Measurements from ENCODE around the gene KCNMB2.
"Not testable (repeated sequence)": the region's sequence is repeated elsewhere in the genome, so short reads cannot be mapped to it uniquely, and the experiment has no call there.

KCNMB2 gene

DNA sequence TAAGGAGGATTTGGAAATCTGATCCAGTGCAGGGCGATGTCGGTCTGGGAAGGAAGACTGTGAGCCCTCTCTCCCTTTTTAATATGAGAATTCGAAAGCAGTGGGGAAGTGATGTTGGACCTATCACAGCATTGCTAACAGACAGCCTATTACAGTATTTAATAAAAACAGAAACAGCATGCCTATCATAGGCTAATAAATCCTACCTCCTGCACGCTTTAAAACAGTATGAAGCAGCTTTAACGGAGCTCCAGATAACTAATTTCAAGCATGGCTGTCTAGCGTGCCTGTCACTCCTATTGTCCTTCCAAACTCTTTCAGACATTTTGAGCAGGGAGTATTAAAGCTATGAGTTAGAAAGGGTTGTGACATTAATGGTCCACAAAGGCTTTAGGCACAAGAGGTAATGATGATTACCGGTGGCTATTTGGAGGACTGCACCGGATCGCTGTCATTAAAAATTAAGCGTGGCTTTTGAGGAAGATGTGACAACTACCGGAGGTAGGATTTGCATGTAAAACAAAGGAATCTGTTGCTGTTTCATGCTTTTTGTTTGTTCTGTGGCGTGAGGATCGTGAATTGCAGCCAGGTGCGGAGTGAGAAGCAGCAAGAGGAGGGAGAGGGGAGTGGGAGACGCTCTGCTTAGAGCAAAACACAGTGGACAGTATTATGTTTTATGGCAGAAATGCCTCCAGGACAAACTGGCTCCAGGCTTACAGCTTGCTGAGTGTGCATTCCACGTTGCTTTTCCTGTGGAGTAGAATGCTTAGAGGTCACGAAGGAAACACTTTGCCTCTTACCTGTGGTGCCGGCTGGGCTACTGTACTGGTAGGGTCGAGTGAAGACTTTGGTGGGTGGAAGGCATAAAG lies at the start of gene KCNMB2:
Gene KCNMB2, plus strand, starts transcription at position 226 of the 869 bp plus-strand sequence.
- no peak for DNase-seq (ENCODE audit: extremely low read depth in 1 of 2, low read depth in 1 of 2)

DNA sequence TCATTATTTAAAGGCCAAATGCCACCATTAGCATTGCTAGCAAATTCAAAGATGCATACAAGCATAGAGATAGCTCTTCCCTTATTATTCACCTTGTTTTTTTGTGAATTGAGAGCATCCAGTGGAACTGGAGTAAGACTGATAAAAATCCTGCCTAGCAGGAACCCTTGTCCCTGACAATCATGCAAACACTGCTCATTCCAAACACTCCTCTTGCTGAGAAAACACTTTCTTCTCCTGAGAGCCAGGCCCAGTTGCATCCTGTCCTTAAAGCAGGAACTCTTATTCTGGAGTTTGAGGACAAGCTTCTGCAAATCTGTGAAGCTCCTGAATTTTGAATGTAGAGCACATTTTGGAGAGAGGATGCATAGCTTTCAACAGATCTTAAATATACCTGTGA lies 49.3 kb upstream of the KCNMB2 start:
- no peak for DNase-seq (ENCODE audit: extremely low read depth in 1 of 2, low read depth in 1 of 2)

DNA sequence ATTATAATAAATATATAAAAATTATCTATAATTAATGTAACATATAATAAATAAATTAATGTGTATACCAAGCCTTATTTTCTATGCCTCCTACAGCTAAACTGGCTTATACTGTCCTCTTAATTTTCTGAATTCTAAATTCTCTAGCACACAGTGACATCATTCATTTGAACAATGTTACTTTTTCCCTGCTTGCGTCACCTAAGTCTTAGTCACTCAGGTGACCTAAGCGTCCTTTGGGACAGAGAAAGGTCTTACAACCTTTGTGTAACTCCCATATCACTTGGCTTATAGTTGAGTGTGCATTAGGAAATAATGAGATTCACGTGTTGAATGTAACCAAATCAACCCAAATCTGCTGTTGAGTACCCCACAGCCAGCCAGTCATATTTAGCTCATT lies 48.5 kb upstream of the KCNMB2 start:
- DNase-seq (ENCODE audit: extremely low read depth in 1 of 2, low read depth in 1 of 2): no peak

DNA sequence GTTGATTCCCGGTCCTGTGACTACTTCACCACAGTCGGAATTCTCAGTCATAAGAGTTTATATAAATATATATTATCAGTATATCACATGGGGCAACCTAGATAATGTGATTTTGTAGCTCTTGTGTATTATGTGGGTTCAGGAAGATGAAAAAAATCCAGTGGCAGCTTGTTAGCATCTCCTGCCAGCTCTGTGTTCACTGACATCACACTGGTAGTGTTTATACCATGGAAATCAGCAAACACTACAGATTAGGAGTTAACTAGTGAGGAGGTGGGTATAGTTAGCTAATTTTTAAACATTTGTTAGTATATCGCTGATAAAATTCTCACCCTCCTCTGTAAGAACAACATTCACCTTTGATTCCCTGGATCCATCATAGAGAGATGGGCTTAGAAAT lies 44.5 kb upstream of the KCNMB2 start:
- no peak for DNase-seq (ENCODE audit: extremely low read depth in 1 of 2, low read depth in 1 of 2)

DNA sequence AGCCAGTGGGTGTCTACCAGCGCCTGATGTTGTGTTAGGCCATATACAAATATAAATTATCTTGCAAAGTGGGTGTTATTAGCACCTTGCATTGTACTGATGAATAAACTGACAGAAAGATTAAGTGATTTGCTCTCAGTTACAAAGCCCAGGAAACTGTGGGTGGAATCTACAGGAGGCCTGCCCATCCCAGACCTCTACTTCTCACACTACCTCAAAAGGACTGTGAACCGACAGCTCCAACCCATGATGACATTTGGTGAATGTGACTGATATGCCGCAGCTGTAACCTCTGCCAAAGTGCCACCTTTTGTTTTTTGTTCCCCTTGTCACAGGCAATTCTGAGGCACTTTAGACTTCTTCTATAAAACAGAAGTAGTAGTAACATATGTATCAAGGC lies 43.7 kb upstream of the KCNMB2 start:
- no peak for DNase-seq (ENCODE audit: extremely low read depth in 1 of 2, low read depth in 1 of 2)

DNA sequence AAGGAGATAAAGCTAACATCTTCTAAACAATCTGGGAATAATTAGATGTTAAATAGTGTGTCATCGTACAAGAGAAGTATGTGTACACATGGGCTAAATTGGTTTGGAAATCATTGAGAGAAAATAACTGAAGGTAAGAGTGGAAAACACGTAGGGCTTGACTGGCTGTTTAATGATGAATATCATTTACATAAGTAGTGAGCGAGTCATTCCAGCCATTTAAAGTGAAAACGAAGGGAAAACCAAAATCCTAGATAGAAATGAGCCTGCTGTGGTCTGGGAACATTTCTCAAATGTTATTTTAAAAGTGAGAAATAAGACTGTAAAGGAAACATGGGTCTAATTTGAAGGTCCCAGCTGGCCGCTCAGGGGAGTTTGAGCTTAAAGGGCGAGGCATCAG lies 41.9 kb upstream of the KCNMB2 start:
- no peak for DNase-seq (ENCODE audit: extremely low read depth in 1 of 2, low read depth in 1 of 2)

DNA sequence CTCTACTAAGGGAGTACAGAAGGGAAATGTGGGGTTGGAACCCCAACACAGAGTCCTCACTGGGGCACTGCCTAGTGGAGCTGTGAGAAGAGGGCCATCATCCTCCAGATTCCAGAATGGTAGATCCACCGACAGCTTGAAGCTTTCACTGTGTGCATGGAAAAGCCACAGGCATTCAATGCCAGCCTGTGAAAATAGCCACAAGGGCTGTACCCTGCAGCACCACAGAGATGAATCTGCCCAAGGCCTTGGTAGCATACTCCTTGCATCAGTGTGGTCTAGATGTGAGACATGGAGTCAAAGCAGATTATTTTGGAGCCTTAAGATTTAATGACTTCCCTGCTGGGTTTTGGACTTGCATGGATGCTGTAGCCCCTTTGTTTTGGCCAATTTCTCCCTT lies 39.3 kb upstream of the KCNMB2 start:
- DNase-seq (ENCODE audit: extremely low read depth in 1 of 2, low read depth in 1 of 2): no peak

DNA sequence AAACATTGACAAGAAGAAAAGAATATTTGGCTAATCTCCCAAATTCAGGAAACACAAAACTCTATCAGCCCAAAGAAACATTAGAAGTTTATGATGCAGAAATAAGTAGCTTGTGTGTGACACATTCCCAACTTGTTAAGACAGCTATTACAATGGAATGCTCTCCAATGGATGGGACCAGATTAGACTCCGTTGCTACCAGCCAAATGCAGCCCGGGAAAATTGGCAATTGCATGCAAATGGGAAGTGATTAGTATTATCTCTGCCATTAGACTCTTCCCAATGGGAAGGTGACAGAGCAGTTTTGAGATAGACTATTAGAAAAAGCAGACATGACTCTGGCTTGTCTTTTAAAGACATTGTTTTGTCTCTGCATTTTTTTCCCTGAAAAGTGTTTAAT lies 37.4 kb upstream of the KCNMB2 start:
- DNase-seq (ENCODE audit: extremely low read depth in 1 of 2, low read depth in 1 of 2): no peak

DNA sequence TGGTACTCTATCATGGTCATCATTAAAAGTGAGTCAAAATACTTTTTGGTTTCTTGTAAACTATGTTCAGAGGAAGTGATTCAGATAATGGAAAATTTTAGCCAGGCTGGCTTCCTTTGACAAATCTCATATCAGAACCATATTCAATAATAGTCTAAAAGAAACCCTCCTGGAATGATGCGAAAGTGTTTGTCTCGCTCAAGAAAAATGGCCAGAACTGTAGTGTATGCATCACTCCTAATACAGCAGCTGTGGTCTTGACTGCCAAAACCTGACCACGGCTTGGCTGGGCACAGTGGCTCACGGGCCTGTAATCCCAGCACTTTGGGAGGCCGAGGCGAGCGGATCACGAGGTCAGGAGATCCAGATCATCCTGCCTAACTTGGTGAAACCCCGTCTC lies 35.6 kb upstream of the KCNMB2 start:
- no peak for DNase-seq (ENCODE audit: extremely low read depth in 1 of 2, low read depth in 1 of 2)

DNA sequence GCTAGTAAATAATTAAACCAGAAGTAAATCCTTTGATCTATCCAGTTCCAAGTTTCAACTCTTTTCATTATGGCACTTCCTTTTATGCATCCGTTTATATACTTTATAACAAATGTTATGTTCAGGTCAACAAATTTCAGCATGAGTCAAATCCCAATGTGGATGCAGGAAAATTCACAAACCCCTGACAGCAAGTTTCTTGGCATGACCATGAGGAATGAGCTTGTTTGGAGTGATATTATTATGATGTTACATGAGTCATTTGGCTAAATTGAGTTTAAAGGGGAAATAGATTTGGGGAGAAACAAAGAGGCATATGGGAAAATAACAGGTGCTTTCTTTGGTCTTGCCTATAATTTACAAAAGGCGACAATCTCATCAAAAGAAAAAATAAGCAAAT lies 32.1 kb upstream of the KCNMB2 start:
- no peak for DNase-seq (ENCODE audit: extremely low read depth in 1 of 2, low read depth in 1 of 2)

DNA sequence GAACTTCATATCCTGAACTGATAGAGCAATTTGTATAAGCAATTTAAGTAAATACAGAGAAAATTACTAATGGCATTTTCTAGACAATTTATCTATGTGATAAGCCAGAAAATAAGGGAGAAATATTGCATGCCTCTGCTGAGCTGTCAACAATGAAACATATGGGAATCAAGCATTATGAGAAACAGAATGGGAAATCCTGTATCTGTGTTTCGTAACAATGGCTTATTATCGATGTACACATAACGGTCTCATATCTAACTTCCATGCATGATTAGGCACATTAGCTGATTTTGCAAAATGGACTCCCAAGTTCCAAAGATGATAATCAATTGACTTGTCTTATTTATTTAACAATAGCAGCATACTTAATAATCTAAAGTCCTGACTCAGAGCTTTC lies 30.4 kb upstream of the KCNMB2 start:
- DNase-seq (ENCODE audit: extremely low read depth in 1 of 2, low read depth in 1 of 2): no peak

DNA sequence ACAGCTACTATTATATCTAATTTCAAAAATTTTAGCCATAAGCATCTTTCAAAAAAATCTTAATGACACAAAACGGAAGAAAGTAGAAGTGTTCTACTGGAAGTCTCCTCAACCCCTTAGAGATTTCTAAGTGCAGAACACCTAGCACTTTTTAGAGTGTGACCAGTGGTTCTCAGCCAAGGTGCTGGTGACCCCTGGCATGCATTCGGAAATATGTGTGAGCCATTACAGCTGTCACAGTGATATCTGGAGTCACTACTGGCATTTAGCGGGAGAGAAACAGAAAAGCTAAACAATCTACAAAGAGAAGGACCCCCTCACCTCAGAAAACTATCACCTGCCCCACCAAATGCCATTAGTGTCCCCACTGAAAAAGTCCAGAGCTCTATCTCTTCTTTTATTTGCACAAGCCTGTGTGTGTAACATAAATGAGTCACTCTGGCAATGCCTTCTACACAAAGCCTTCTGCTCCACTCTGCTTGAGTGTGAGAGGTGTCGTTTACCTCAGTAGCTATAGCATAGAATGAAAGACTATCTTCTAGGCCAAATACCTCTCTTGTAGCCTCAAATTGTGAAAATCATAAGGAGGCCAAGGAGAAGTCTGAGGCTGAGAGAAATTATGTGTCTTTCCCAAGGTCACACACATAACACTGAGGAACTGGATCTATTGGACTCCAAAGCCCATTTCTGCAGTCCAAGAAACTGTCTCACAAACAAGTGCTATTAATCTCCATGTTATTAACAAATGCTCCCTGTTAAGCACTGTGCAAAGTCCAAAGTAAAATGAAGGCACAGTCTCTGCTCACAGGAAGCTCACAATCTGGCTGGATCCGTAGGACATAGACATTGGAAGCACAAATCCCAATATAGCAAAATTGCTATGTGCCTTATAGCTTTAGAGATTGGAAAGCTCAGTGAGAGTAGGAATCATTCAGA lies 28.5 kb upstream of the KCNMB2 start:
- no peak for DNase-seq (ENCODE audit: extremely low read depth in 1 of 2, low read depth in 1 of 2)

DNA sequence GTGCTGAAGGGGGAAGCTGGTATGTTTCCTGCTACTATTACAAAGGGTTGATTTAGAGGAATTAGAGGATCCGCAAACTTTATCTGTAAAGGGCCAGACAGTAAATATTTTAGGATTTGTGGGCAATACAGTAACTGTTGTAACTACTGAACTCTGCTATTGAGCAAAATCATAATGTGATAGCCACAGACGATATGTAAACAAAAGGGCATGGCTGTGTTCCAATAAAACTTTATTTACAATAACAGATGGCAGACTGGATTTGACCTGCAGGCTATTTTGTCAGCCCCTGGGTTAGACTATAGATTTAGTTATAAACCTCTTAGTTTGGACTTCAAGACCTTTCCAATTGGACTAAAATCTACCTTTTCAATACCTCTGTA lies 27.8 kb upstream of the KCNMB2 start:
- no peak for DNase-seq (ENCODE audit: extremely low read depth in 1 of 2, low read depth in 1 of 2)

DNA sequence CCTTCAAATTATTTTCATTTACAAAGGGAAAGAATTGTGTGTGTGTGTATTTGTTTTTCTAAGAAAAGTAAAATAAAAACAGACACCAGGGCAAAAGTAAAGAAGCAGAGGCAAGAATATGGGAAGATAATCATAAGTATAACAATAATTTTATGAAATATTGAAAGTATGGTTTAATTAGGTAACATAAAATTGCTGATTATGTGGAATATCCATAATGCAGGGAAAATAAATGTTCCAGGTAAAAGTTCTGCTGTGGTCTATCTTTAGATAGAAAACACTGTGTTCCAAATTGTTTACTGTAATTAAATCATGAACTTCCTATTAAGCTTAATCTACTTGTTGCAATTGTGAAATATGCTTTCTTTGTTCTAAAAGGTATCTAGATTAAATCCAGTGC lies 25.7 kb upstream of the KCNMB2 start:
- DNase-seq (ENCODE audit: extremely low read depth in 1 of 2, low read depth in 1 of 2): no peak

DNA sequence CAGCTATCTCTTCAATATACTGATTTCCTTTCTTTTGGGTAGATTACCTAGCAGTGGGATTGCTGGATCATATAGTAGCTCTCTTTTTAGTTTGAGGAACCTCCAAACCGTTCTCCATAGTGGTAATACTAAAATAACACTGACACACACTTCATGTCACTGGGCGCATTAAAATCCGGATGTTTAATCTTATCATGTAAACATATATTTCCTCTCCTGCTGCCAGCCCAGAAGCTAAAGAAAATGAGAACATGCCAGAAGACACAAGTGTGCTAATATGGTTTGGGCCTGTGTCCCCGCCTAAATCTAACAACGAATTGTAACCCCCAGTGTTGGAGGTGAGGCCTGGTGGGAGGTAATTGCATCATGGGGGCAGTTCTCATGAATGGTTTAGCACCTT lies 23.6 kb upstream of the KCNMB2 start:
- DNase-seq (ENCODE audit: extremely low read depth in 1 of 2, low read depth in 1 of 2): no peak

DNA sequence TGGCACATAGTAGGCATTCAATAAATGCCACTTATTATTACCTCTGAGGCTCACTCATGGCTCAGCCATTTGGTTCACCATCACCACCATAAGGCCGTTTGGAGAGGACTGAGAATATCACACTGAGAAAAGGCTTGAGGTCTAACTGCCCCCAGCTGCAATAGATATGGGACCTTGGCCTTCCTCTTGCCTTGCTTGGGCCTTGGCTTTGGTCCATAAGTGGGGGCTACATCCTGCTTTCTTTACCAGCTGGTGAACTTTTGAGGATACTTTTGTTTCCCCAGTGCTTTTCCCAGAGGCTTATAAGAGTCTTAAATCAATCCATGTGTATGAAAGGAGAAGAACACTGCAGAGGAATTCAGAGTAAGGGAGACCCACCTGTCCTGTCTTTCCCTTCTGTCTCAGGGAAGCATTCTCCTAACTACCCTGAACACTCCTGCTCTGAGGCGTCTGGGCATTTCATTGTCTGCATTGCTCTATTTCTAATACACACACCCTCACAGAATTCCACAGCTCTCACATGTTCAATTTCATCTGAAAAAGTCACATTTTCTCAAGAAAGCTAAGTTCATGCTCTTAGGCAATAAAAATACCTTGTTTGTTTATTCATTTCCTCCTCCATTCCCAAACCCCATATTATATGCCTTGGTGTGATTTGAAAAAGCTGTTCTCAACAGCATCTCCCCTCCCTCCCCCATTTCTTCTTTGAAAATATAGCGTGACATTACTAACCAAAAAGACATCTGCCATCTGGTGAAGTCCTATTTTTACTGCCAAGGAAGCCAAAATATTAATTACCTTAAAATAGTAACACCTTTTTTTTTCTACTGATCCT lies 22.5 kb upstream of the KCNMB2 start:
- DNase-seq (ENCODE audit: extremely low read depth in 1 of 2, low read depth in 1 of 2): no peak

DNA sequence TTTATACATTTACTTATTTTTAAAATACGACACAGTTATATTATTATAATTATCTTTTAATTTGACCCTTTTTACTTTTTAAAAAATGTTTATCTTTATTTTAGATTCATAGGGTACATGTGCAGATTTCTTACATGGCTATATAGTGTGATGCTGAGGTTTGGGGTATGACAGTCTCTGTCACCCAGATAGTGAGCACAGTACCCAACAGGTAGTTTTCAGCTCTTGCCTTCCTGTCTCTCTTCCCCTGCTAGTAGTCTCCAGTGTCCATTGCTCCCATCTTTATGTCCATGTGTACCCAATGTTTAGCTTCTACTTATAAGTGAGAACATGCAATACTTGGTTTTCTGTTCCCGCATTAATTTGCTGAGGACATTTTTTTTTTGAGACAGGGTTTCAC lies 21.8 kb upstream of the KCNMB2 start:
- DNase-seq (ENCODE audit: extremely low read depth in 1 of 2, low read depth in 1 of 2): no peak

DNA sequence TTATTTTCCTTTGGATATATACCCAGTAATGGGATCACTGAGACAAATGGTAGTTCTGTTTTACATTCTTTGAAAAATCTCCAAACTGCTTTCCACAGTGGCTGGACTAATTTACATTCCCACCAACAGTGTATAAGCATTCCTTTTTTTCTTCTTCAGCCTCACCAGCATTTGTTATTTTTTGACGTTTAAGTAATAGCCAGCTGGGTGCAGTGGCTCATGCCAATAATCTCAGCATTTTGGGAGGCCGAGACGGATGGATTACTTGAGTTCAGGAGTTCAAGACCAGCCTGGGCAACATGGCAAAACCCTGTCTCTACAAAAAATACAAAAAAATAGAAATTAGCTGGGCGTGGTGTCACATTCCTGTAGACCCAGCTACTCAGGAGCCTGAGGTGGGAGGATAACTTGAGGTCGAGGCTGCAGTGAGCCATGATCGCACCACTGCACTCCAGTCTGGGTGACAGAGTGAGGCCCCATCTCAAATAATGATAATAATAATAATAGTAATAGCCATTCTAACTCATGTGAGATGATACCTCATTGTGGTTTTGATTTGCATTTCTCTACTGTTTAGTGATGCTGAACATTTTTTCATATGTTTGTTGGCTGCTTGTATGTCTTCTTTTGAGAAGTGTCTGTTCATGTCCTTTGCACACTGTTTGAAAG lies 21.0 kb upstream of the KCNMB2 start:
- not testable (repeated sequence) for DNase-seq (ENCODE audit: extremely low read depth in 1 of 2, low read depth in 1 of 2)

DNA sequence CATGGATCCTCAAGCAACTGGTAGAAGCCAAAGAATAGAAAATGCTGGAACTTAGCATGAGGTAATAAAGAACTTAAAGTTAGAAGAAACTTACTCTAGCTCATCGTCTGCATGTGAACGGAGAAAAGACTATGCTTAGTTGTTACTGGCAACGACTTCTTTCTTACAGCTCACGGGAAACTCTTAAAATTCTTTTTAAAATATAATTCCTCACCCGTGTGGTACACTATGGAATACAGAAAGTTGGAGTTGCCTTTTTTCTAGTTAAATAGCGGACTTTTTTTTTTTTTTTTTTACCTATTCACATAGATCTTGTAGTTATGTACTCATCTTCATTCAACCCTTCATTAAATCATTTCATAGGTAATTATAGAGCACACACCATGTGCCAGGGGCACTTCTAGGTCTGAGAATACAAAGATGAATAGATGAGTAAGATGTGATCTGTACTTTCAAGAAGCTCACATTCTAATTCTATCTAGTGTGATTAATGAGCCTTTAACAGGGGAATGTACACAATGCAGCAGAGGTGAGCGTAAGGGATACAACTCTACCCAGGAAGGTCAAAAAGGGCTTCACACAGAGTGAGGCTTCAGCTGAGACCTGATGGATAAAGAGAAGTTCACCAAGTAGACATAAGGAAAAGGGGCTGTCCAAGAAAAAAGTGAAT lies 18.4 kb upstream of the KCNMB2 start:
- DNase-seq (ENCODE audit: extremely low read depth in 1 of 2, low read depth in 1 of 2): no peak

Measured in activated CD8-positive, alpha-beta memory T cell treated with anti-CD3 and anti-CD28 coated beads for 1 hour (primary cell).